HG03378 (cell line): ENCODE measurements around the gene DMPK.
"Not testable (repeated sequence)": the region's sequence is repeated elsewhere in the genome, so short reads cannot be mapped to it uniquely, and the experiment has no call there.

Experiments used
- ATAC-seq: cut with Tn5 transposase; IDR thresholded peaks from one replicate; pipeline ENCODE4 v1.9.1; 2021; ENCODE audit warnings: mild to moderate bottlenecking, moderate library complexity; ENCODE audit not compliant: unreplicated experiment

The DMPK gene

DNA sequence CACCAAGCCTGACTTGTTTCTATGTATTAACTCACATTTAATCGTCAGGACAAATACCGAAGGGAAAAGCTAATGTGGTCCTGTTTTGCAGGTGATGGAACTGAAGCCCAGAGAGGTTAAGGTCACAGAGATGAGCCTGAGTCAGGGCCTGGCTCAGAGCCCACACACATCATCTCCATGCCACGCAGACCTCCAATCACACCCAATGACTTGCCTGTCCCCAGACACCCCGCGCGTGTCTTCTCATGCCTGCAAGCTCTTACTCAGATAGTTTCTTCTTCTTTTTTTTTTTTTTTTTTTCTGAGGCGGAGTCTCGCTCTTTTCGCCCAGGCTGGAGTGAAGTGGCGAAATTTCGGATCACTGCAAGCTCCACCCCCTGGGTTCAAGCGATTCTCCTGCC lies 29.7 kb downstream of the DMPK start:
- ATAC-seq: no peak

DNA sequence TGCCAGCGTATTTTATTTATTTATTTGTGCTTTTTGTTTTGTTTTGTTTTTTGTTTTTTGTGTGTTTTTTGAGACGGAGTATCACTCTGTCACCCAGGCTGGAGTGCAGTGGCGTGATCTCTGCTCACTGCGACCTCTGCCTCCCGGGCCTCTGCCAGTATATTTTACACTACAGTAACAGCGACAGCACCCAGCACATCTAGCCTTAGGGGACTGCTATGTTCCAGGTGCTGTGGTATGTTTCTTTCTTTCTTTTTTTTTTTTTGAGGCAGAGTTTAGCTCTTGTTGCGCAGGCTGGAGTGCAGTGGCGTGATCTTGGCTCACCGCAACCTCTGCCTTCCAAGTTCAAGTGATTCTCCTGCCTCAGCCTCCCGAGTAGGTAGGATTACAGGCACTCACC lies 30.8 kb downstream of the DMPK start:
- not testable (repeated sequence) for ATAC-seq

GRCh38 chr19:45747513-45747912 lies 34.8 kb downstream of the DMPK start:
- ATAC-seq: no peak

DNA sequence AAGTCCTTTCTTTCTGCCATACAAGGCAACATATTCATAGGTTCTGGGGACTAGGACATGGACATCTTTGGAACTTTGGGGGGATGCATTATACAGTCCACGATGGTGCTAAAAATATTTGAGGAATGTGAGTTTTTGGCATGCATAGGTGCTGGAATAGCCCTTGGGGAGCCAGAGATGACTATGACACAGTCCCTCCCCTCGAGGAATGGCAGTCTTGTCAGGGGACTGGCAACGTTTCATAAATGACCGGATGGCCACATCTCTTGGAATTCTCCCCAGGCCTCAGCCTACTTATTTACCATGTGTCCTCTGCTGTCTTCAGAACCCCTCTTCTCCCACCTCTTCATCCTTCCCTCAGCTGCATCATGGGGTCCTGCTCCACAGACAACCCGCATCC lies 35.4 kb downstream of the DMPK start:
- ATAC-seq: no peak

DNA sequence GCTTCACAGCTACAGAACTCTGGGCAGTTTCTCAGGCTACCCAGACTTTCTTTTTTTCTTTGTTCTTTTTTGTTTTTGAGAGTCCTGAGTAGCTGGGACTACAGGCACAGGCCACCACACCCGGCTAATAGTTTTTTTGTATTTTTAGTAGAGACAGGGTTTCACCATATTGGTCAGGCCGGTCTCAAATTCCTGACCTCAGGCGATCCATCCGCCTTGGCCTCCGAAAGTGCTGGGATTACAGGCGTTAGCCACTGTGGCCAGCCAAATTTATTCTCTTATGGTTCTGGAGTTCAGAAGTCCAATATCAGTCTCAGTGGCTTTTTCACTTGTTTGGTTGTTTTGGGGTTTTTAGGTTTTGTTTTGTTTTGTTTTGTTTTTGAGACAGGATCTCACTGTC lies 36.7 kb downstream of the DMPK start:
- ATAC-seq: no peak

DNA sequence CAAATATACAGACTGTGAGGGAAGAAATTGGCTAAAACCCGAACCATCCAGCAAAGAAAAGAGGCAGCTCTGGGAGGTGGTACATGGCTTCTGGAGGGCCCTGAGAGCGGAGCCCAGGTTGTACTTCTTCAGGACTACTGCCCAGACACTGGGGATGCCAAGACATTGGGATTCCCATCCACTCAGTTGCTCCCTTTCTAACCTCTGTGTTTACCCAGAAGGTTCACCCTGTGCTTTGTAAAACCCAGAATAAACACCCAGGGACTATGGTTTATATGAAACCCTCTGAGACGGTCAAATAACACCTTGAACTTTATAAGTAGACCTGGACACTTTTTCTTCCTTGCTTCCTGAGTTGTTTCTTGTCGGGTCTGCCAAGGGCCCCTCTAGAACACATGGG lies 39.3 kb downstream of the DMPK start:
- ATAC-seq: no peak

- ATAC-seq: no peak
These were observed 42.5 kb downstream of the DMPK start for GRCh38 chr19:45739498-45740439.

DNA sequence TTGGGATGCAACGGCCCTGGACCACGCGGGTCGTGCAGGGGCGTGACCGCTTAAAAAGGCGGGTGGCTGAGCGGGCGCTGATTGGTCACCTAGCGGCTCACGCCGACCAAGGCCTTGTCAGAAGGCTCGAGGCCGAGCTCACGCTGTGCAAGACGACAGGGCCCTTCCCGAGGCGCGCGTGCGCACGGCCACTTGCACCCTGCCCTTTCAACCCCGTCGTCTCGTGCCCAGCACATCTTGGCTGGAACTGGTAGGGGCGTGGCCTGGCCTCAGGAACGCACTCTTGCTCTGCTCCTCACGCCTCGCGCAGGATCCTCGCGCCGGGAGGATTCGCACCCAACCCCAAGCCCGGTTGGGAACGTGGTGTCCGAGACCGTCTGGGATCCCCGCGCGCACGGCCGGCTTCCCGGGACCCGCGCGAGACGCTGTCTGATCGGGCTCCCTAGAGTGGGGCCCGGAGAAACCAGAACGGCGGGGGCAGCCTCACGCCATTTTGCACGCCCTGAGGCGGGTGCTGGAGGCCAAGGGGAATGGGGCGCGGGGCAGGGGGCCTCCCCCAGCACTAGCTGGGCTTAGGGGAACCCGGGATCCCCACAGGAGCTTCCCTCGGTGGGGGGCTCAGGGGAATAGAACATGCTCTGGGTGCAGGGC lies 49.0 kb downstream of the DMPK start, which contains the start of gene MEIOSIN:
TSS of gene MEIOSIN (plus strand) at position 280 of the 651 bp plus-strand sequence. CDS start 1,938 bp downstream, outside the sequence.
- ATAC-seq: no peak

- ATAC-seq: peak; percentile 81
These were observed 51.7 kb downstream of the DMPK start, which contains the start of gene FBXO46 for GRCh38 chr19:45730368-45731288. Gene FBXO46, minus strand, starts transcription at chr19:45730896. Its CDS starts 17,401 bp downstream, at chr19:45713495.

DNA sequence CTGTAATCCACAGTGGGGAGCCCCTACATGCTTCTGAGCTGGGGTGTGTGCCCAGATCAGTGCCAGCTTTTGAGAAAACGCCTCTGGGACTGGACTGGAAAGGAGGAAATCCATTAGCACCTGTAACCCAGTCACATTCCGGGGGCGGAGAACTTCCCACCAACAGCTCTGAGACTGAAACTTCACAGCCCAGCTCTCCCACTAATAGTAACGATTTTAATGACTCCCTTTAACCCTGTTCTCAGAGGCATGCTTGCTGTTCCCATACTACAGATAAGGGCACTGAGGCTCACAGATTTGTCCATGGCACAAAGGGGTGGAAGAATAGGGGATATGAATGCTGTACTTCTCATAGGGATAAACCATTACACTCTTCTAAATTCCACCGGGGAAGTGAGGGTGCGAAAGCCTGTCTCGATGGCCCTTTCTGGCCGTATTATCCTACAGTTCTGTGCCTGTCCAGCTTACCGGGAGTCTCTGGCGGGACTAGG lies 52.4 kb downstream of the DMPK start:
- no peak for ATAC-seq

DNA sequence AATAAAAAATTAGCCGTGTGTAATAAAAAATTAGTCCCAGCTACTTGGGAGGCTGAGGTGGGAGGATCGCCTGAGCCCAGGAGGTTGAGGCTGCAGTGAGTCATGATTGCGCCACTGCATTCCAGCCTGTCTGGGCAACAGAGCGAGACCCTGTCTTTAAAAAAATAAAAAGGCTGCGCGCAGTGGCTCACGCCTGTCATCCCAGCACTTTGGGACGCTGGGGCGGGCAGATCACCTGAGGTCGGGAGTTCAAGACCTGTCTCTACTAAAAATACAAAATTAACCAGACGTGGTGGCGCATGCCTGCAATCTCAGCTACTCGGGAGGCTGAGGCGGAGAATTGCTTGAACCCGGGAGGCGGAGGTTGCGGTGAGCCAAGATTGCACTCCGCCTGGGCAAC lies 53.6 kb downstream of the DMPK start:
- ATAC-seq: not testable (repeated sequence)

DNA sequence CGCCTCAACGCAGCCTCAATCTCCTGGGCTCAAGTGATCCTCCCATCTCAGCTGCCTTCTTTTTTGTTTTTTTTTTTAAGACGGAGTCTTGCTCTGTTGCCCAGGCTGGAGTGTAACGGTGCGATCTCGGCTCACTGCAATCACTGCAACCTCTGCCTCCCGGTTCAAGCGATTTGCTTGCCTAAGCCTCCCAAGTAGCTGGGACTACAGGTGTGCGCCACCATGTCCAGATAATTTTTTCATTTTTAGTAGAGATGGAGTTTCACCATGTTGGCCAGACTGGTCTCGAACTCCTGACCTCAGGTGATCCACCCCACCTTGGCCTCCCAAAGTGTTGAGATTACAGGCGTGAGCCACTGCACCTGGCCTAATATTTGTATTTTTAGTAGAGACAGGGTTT lies 62.2 kb downstream of the DMPK start:
- ATAC-seq: not testable (repeated sequence)
